GM19240 (cell line): ENCODE data around the gene ANAPC16.
"Not testable (repeated sequence)": the region's sequence is repeated elsewhere in the genome, so short reads cannot be mapped to it uniquely, and the experiment has no call there.

ENCODE experiments used
- DNase-seq: peaks from one replicate; pipeline ENCODE4 v3.0.0; 2011; ENCODE audit warnings: low spot score; ENCODE audit not compliant: insufficient read length

Gene ANAPC16

DNA sequence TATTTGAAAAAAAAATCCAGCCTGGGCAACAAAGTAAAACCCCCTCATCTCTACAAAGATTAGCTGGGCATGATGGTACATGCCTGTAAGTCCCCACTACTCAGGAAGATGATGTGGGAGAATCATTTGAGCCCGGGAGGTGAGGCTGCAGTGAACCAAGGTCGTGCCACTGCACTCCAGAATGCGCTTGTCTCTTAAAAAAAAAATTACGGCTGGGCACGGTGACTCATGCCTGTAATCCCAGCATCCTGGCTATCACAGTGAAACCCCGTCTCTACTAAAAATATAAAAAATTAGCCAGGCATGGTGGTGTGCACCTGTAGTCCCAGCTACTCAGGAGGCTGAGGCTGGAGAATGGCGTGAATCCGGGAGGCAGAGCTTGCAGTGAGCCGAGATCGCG, 4.4 kb upstream of the ANAPC16 start:
- DNase-seq: not testable (repeated sequence)

DNA sequence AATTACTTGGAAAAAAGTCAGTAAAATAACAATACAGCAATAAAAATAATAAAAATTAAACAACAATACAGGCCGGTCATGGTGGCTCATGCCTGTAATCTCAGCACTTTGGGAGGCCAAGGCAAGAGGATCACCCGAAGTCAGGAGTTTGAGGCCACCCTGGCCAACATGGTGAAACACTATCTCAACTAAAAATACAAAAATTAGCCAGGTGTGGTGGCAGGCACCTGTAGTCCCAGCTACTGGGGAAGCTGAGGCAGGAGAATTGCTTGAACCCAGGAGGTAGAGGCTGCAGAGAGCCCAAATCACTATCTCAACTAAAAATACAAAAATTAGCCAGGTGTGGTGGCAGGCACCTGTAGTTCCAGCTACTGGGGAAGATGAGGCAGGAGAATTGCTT, 4.0 kb upstream of the ANAPC16 start:
- not testable (repeated sequence) for DNase-seq

DNA sequence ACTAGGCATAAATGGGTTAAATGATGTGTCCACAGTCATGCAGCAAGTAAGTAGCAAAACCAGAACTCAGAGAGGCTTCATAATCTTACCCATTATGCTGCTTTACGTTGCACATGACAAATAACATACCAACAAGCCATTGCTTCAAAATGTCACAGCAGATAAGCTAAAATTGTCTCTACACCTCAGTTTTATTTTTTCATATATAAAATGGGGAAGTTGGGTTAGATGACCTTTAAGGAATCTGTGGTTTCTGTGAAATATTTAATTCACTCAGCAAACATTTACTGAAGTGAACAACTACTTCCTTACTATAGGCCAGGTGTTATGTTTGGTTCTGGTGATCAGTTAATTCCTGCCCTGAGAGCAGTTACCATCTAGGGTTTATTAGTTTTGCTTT, 2.5 kb downstream of the ANAPC16 start:
- no peak for DNase-seq

DNA sequence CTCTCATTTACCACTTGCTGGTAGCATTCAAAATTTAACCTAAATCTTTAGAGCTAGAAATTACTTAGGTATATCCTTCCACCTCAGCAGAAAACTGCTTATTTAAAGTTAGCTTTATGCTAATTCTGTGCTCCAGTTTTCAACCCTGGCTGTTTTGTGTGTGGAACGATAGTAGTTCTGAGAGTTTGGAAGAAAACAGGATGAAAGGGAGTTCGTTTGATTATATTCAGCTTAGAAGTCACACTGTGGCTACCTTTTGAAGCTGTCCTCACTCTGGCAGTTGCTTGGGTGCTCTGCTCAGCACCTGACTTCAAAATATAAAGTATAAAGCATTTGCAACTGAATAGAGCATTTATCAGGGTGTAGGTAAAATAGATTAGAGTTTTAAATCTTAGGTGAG, 2.9 kb downstream of the ANAPC16 start:
- no peak for DNase-seq

DNA sequence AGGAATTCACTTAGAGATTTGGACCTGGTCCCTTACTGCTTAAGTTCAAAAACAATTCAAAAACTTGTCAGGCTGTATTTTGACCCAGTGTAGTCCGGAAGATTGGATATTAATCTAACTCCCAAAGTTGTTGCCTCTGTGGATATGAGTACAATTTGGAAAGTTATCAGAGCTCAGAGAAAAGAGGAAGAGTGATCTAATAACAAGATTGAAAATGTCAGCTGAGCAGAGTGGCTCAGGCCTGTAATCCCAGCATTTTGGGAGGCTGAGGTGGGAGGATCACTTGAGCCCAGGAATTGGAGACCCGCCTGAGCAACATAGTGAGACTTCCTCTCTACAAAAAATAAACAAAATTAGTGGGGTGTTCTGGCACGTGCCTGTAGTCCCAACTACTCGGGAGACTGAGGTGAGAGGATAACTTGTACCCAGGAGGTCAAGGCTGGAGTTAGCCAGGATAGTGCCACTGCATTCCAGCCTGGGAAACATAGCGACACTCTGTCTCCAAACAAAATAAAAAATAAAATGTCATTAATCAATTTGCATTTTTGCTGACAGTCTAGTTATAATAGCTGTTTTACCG, 3.5 kb downstream of the ANAPC16 start:
- DNase-seq: no peak

DNA sequence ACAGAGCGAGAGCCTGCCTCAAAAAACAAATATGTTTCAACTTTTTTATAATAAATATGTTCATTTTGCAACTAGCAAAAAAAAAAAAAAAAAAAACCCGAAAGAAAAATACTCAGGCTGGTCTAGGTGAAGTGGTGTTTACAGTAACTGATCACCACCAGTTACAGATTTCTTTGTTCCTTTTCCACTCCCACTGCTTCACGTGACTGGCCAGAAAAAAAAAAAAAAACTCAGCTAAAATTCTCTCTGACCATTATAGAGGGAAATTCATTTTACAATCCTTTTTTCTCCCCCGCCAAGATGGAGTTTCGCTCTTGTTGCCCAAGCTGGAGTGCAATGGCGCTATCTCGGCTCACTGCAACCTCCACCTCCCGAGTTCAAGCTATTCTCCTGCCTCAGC, 4.8 kb downstream of the ANAPC16 start:
- DNase-seq: no peak

DNA sequence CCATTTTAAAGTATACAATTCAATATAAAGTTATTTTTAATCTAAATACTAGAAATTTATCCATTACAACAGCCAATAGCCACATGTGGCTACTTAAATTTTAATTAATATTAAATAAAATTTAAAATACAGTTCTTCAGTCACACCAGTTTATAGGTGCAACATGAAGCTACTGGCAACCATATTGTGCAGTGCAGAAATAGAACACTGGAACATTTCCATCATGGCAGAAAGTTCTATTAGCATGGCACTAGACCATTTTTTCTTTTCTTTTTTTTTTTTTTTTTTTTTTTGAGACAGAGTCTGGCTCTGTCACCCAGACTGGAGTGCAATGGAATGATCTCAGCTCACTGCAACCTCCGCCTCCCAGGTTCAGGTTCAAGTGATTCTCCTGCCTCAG, 5.5 kb downstream of the ANAPC16 start:
- no peak for DNase-seq

DNA sequence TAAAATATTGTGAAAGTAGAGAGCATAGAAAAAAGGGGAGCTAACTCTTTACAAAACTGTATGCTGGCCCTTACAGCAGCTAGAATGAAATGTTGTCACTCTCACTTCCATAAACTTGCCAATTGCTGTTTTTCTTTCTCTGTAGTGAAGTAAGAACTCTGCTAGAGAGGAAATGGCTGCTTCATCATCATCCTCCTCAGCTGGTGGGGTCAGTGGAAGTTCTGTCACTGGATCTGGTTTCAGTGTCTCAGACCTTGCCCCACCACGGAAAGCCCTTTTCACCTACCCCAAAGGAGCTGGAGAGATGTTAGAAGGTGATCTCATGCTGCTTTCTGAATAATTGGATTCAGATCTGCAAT, 7.9 kb downstream of the ANAPC16 start:
- DNase-seq: no peak

DNA sequence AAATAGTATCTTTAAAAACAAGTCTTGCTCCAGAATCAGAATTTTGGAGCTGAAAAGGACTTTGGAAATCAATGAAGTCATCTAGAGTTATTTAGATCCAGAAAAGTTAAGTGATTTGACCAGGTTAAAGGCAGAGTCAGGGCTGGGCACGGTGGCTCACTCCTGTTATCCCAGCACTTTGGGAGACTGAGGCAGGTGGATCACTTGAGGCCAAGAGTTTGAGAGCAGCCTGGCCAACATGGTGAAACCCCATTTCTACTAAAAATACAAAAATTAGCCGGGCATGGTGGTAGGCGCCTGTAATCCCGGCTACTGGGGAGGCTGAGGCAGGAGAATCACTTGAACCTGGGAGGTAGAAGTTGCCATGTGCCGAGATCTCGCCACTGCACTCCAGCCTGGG, 8.4 kb downstream of the ANAPC16 start:
- DNase-seq: not testable (repeated sequence)

DNA sequence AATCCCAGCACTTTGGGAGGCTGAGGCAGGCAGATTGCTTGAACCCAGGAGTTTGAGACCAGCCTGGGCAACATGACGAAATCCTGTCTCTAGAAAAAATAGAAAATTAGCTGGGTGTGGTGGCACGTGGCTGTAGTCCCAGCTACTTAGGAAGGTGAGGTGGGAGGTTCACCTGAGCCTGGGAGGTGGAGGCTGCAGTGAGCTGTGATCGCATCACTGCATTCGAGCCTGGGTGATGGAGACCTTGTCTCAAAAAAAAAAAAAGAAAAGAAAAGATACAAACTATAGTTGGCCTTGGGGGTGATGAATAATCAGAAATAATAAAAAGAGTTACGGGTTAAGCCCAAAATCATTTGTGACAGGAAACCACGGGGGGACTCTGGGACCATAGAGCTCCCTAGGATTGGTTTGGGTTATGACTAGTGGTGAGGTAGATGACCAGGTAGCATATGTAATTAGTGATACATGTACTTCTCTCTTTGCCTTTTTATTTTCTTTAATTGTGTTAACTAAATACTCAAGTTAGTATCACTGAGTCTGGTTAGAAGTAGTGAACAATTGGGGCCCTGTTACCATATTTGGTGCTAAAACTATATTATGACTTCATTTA, 10.7 kb downstream of the ANAPC16 start:
- DNase-seq: no peak

DNA sequence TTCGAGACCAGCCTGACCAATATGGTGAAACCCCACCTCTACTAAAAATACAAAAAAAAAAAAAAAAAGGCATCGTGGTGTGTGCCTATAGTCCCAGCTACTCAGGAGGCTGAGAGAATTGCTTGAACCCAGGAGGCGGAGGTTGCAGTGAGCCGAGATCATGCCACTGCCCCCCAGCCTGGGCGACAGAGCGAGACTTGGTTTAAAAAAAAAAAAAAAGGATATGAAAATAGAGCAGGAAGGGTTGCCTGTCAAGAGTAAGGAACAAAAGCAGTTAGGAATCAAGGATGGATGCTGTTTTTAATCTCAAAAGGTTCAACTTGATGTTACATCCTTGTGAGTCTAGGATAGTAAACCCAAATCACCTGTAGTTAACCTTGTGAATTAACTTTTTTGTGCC, 12.0 kb downstream of the ANAPC16 start:
- no peak for DNase-seq

DNA sequence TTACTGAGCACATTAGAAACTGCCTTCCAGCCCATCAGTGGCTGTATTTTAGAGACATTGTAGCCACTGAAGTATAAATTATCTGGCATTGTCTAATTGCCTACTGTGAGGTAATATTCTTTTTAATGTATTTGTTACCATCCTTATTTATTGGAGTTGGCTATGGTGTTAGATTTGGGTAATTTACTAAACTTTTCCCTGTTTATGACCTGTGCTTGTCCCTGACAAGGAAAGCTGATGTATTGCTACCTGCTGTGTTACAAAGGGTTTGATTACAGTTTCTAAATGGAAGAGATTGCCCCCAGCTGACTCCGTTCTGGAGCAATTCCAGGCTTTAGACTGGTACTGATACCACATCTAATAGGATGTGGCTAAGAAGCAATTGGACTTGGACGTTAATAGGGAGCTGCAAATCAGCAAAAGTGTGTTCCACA, 12.5 kb downstream of the ANAPC16 start:
- no peak for DNase-seq

DNA sequence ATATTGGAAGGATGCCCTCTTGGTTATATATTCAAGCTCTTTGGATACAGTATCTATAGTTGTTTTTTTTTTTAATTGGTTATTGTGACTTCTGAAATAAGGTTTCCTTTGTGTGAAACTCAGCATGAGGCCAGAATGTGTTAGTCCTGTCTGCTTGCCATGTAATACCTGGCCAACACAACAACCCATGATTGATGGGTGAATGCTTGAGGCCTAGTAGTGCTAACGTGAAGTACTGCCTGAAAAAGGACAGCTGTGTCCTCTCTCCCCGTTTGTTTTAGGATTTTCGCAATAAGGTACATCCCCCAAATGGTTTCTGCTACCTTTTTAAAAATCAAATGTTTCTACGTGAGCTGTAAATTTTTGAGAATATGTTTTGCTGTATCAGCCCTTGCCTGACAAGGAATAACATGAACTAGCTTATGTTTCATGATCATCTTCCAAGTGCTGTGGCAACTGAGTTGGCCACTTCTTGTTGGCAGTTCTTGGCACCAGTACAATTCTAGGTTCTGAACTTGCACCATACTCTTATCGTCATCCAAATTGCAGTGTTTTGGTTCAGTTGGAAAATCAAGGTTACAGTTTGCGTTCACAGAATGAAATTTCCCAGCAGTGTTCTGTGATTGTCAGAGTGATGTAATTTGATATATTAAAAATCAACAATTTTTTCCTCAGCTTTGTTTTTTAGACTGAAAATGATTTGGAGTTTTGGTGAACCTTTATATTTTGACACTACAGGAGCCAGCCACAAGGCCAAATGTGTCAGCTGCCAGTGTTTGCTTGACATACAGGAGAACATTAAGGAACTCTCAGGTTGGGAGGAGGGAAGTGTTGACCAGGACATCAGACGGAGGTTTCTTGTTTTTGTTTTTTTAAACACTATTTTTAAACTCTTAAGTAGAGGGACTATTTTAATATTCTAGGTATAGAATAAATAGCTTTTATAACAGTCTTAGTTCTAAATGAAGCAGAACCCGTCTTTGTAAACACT, 13.7 kb downstream of the ANAPC16 start:
- no peak for DNase-seq

DNA sequence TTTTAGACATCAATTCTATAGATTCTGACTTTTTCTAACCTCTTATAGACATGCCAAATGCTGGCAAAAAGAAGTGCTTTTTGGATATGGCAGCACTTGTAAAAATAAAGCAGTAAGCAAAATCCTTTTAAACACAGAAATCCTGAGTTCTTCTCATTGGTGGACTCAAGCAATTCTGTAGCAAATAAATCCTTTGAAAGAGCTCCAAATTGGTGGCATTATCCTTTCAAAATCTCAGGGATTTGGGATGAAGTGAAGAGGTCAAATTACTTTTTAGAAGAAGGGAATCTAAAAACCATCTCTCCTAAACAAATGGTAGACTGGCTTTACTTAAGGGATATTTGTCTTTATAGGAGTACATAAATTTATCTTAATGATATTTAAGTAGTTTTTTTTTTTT, 17.8 kb downstream of the ANAPC16 start:
- no peak for DNase-seq

DNA sequence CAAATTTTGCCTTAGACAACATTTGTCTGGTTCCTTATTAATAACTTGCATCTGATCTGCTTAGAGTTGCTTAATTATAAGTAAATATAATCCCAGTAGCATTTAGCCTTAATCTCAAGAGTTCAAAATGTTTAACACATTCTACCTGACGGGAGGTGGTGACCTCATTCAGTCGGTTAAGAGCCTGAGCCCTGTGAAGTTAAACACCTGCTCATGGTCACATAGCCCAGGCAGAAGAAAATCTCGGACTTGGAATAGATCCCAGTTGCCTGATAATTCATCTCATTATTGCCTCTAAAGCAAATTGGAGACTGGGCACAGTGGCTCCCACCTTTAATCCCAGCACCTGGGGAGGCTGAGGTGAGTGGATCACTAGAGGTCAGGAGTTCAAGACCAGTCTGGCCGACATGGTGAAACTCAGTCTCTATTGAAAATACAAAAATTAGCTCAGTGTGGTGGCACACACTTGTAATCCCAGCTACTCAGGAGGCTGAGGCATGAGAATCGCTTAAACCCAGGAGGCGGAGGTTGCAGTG, 18.8 kb downstream of the ANAPC16 start:
- DNase-seq: no peak

DNA sequence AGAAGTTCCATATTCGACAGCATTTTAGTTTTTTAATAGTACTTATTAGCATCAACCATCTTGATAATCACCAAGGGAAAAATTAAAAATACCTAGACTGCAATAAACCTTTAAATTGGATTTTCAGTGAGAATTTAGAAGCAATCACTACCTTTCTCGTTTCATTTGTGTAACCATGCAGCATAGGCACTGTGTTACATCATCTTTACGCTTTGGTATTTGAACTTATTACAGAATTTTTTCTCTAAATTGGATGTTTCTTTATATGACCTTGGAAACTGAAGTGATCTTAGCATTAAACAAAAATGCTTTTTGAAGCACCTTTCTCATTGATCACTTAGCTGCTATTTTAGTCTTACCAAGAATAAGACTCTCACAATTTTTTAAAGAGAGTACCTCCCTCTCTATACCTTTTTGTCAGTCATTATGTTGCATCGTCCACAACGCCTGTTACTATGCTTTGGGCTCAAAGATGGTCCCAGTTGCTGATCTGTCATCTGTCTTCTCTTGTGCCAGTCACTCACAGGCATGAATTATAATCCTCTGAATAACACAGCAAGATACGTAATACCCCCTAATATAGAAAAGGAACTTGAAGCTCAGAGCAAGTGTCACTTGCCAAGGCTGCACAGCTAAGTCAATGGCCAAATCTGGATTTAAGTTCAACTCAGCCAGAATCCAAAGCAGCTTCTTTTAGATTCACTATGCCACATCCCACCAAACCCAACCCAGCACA, 19.9 kb downstream of the ANAPC16 start:
- DNase-seq: no peak

DNA sequence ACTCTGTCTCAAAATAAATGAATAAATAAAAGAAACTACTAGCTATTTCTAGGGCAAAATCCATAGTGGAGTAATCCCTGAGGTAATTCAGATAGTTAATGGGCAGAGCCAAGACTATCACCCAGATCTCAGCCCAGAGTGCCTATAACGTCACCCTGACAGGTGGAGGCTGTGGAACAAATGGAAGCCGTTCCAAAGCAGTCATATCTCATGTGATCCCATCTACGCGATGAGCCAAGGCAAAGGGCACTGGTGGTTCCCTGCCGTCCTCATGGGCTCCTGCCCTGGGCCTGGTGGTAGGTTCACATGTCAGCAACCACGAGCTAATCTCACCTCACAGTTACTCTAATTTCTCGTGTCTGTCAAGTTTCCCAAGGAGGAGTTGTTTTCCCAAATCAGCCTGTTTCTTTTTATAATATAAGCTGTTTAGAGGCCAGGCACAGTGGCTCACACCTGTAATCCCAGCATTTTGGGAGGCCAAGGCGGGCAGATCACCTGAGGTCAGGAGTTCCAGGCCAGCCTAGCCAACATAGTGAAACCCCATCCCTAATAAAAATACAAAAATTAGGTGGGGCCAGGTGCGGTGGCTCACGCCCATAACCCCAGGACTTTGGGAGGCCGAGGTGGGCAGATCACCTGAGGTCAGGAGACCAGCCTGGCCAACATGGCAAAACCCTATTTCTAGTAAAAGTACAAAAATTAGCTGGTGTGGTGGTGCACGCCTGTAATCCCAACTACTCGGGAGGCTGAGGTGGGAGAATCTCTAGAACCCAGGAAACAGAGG, 22.8 kb downstream of the ANAPC16 start:
- DNase-seq: no peak

DNA sequence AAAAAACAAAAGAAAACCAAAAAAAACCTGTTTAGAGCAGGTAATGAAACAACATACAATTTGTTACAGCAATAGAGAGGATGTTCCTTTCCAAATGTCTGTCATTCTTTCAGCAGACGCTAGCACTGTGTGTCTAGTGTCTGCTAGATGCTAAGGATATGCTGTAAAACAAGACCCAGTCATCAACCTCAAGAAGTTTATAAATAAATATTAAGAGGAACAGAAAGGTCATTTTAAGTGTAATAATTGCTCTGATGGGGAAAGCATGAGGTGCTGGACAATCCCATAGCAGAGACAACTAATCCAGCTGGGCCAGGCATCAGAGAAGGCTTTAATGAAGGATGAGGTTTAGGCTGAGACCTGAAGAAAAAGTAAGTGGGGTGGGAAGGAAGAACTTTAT, 23.6 kb downstream of the ANAPC16 start:
- DNase-seq: no peak

DNA sequence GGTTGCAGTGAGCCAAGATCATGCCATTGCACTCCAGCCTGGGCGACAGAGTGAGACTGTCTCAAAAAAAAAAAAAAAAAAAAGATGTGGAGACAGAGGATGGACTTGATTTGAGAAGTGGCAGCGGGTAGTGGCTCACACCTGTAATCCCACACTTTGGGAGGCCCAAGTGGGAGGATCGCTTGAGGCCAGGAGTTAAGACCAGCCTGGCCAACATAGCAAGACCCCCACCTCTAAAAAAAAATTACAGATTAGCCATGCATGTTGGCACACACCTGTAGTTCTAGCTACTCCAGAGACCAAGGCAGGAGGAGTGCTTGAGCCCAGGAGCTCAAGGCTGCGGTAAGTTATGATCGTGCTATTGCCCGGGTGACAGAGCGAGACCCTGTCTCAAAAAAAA, 24.6 kb downstream of the ANAPC16 start:
- DNase-seq: no peak

DNA sequence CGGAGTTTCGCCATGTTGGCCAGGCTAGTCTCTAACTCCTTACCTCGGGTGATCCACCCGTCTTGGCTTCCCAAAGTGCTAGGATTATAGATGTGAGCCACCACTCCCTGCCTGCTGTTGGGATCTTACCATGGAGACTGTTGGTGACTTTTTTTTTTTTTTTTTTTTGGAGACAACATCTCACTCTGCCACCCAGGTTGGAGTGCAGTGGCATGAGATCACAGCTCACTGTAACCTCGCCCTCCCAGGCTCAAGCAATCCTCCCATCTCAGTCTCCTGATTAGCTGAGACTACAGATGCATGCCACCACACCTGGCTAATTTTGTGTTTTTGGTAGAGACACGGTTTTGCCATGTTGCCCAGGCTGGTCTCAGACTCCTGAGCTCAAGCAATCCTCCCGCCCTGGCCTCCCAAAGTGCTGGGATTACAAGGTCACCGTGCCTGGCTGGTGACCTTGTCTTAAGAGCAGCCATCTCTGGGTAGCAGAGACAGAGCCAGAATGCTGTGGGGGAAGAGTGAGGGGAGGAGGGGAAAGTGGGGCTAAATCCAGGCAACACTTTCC, 26.0 kb downstream of the ANAPC16 start:
- no peak for DNase-seq
